GM18858 (cell line): ENCODE data around the gene SIMC1.

Experiments used
- ATAC-seq: cut with Tn5 transposase; IDR thresholded peaks from one replicate; pipeline ENCODE4 v1.9.1; 2021; ENCODE audit not compliant: unreplicated experiment

SIMC1 gene

GRCh38 chr5:176387384-176387925 is 149.2 kb downstream of the SIMC1 start:
- ATAC-seq: no peak

GRCh38 chr5:176388003-176388443 is 149.8 kb downstream of the SIMC1 start:
- no peak for ATAC-seq

- peak; percentile 82 for ATAC-seq
These were observed 150.4 kb downstream of the SIMC1 start, which contains the start of the genes HIGD2A and NOP16 for GRCh38 chr5:176388444-176389134. Gene HIGD2A, plus strand, starts transcription at chr5:176388751. Its CDS starts 69 bp downstream, at chr5:176388820. Gene NOP16, minus strand, starts transcription at chr5:176388598. Its CDS starts 59 bp downstream, at chr5:176388539.

DNA sequence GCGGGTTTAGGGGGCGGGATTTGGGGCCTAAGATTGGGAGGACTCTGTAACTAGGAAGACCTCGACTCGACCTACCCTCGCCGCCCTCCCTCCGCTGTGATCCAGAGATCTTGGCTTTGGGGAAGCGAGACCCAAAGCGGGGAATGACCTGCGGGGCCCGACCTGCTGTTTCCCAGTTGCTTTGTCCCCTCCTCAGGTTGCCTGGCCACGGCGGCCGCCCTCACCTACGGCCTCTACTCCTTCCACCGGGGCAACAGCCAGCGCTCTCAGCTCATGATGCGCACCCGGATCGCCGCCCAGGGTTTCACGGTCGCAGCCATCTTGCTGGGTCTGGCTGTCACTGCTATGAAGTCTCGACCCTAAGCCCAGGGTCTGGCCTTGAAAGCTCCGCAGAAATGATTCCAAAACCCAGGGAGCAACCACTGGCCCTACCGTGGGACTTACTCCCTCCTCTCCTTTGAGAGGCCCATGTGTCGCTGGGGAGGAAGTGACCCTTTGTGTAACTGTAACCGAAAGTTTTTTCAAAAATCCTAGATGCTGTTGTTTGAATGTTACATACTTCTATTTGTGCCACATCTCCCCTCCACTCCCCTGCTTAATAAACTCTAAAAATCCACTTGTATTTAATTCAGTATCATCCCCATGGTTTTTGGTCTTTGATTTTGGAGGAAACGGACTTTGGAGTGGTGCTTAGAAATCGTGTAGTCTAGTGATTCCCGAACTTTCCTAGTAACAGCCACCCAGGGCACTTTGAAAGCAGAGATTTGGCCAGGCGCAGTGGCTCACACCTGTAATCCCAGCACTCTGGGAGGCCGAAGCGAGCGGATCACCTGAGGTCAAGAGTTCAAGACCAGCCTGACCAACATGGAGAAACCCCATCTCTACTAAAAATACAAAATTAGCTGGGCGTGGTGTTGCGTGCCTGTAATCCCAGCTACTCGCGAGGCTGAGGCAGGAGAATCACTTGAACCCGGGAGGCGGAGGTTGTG is 151.2 kb downstream of the SIMC1 start:
- no peak for ATAC-seq

DNA sequence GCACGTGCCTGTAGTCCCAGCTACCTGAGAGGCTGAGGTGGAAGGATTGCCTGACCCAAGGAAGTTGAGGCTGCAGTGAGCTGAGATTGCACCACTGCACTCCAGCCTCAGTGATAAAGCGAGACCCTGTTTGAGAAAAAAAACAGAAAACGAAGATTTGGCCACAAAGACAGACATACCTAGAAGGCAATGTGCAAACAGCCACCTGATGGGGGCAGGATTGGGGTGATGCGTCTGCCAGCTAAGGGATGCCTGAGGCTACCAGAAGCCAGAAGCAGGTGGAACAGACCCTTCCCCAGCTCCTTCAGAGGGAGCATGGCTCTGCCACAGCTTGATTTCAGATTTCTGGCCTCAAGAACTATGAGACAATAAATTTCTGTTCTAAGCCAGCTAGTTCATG is 153.3 kb downstream of the SIMC1 start:
- ATAC-seq: no peak

GRCh38 chr5:176391999-176392398 is 153.8 kb downstream of the SIMC1 start:
- ATAC-seq: no peak

DNA sequence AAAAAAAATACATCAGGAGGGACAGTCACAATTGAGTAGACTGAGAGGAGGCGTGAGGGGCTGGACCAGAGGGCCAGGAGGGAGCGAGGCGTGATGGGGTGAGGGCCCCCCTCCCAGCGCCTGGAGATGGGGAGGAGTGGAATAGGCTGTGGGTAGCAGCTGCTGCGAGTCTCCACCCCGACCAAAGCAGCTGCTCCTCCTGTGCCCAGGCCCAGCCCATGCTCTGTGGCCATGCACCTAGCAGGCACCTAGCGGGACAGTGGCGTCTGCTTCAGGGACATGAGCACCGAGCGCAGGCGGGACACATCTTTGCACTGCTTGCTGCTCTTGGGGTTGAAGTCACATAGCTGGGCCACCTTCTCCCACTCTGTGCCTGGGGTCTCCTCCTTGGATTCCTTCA is 154.3 kb downstream of the SIMC1 start:
- no peak for ATAC-seq

DNA sequence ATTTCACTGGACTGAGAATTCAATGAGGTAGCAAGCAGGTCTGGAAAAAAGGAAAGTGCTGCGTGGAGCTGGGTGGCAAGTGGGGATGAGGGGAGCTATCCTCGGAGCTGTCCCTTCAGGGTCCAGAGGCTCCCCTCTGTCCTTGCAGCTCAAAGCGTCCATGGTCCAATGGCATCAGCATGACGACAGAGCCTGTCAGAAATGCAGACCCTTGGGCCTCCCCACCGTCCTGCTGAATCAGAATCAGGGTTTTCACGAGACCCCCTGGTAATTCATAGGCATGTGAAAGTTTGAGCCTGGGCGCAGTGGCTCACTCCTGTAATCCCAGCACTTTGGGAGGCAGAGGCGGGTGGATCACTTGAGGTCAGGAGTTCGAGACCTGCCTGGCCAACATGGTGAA is 155.9 kb downstream of the SIMC1 start:
- ATAC-seq: no peak

GRCh38 chr5:176394881-176395675 is 156.9 kb downstream of the SIMC1 start:
- ATAC-seq: no peak
